Kidney epithelial cell (primary cell): ENCODE results near the gene ZNF76. TPM values are rescaled to one million over a fixed set of nuclear protein-coding genes. Genes with fewer than 3 reads are reported as not detected.

Experiments
- DNase-seq: peaks from one replicate; pipeline ENCODE4 v3.0.0-alpha.2; 2010; ENCODE audit warnings: low read depth
- H3K27me3 ChIP-seq: 2 replicates; pipeline ENCODE4 v1.6.0; 2011; ENCODE audit warnings: low read length; ENCODE audit not compliant: control insufficient read depth, insufficient read depth
- H3K36me3 ChIP-seq: 2 replicates; pipeline ENCODE4 v1.5.1; 2011; ENCODE audit warnings: low read length; ENCODE audit not compliant: control insufficient read depth, insufficient read depth
- H3K4me3 ChIP-seq: 2 replicates; pipeline ENCODE4 v1.5.1; 2011; ENCODE audit warnings: low read depth, mild to moderate bottlenecking, control low read depth, low read length
- CTCF ChIP-seq: IDR thresholded peaks from 2 replicates; pipeline ENCODE4 v1.5.1; 2011; ENCODE audit warnings: mild to moderate bottlenecking, moderate library complexity, low read length, control low read depth, inconsistent platforms; ENCODE audit not compliant: insufficient read depth, poor library complexity, severe bottlenecking
- total RNA-seq: library from RNA; depleted of rRNA; stranded (reverse); fragments of >200 nt; gene quantifications from 2 replicates; pipeline ENCODE4 v1.2.3, GENCODE V29; 2015

Gene ZNF76
- total RNA-seq, 1 donor from 2014 or later, result 21.2 TPM

- Histone ChIP-seq H3K36me3 (no peaks in the 10 kb centered on the region), H3K27me3 (peaks cover 24% of the 10 kb centered on the region), H3K4me3 (no peak overlapping the region)
- no peak for DNase-seq
- no peak for TF ChIP-seq CTCF
Measured at GRCh38 chr6:35220711-35221110, 38.8 kb upstream of the ZNF76 start.

GRCh38 chr6:35223396-35223795 lies 36.1 kb upstream of the ZNF76 start:
- no peak for DNase-seq

GRCh38 chr6:35224720-35225119 lies 34.8 kb upstream of the ZNF76 start:
- no peaks in the 10 kb centered on the region for H3K36me3 ChIP-seq
- TF ChIP-seq CTCF, result no peak
- H3K4me3 ChIP-seq, result no peak overlapping the region
- DNase-seq, result no peak
- no peaks in the 10 kb centered on the region for H3K27me3 ChIP-seq

More at GRCh38 chr6:35223396-35223795, 36.1 kb upstream of the ZNF76 start:
- Histone ChIP-seq H3K27me3 (peaks cover 1% of the 10 kb centered on the region), H3K36me3 (no peaks in the 10 kb centered on the region), H3K4me3 (no peak overlapping the region)
- no peak for TF ChIP-seq CTCF

- no peaks in the 10 kb centered on the region for H3K27me3 ChIP-seq
- H3K4me3 ChIP-seq, result no peak overlapping the region
- TF ChIP-seq CTCF, result no peak
- no peak for DNase-seq
- H3K36me3 ChIP-seq, result no peaks in the 10 kb centered on the region
Measured at GRCh38 chr6:35228481-35228880, 31.1 kb upstream of the ZNF76 start.

- H3K27me3 ChIP-seq, result no peaks in the 10 kb centered on the region
- TF ChIP-seq CTCF, result no peak
- no peak for DNase-seq
- H3K4me3 ChIP-seq, result no peak overlapping the region
- no peaks in the 10 kb centered on the region for H3K36me3 ChIP-seq
Measured at GRCh38 chr6:35229304-35229703, 30.2 kb upstream of the ZNF76 start.

DNA sequence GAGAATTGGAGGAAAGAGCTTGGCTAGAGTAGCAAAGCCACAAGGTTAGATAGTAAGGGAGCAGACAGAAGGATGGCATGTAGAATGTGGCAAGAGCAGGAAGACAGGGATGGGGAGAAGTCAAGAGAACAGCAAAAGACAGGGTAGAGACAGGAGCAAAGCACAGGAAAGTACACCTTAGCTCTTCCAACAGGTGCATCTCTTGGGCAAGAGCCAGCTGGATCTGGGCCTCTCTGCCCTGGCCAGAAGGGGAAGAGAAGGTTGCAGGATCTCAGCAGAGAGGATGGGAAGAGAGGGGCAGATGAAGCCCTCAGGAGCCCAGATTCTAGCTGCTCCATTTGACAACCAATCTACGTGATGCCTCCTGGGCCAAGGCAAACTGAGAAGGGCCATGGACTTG lies 29.0 kb upstream of the ZNF76 start:
- H3K36me3 ChIP-seq, result no peaks in the 10 kb centered on the region
- H3K4me3 ChIP-seq, result no peak overlapping the region
- H3K27me3 ChIP-seq, result no peaks in the 10 kb centered on the region
- no peak for TF ChIP-seq CTCF
- DNase-seq, result no peak
